ENCODE data around the gene DOCK1. TPM values are rescaled to one million over a fixed set of nuclear protein-coding genes. Genes with fewer than 3 reads are reported as not detected.
A peak's percentile ranks its signal among the peaks of the same experiment; 100 is the strongest.
"Not testable (repeated sequence)": the region's sequence is repeated elsewhere in the genome, so short reads cannot be mapped to it uniquely, and the experiment has no call there.

The DOCK1 gene
- total RNA-seq (132 TPM), polyA plus RNA-seq (33.3 TPM)

GRCh38 chr10:126904818-126905701, at the start of gene DOCK1:
Gene DOCK1, plus strand, starts transcription at chr10:126905428. Its CDS starts 90 bp downstream, at chr10:126905518.
- H3K36me3 ChIP-seq (ENCODE audit: insufficient read depth): no peaks in the 10 kb centered on the region
- peak within 1 kb of the TSS; percentile 98 for H3K4me3 ChIP-seq (ENCODE audit: low read depth, low read length)
- no peaks in the 10 kb centered on the region for H3K4me1 ChIP-seq (ENCODE audit: insufficient read depth)
- WGBS: under 1% methylated on average over 107 of the region's 108 CpGs
- peak; percentile 41 for DNase-seq (ENCODE audit: extremely low spot score)
- H3K27ac ChIP-seq (ENCODE audit: low read depth): peak within 1 kb of the TSS; percentile 71

GRCh38 chr10:126857178-126857806, 47.9 kb upstream of the DOCK1 start:
- H3K27ac ChIP-seq (ENCODE audit: low read depth): no peak overlapping the region
- no peak for DNase-seq (ENCODE audit: extremely low spot score)
- no peaks in the 10 kb centered on the region for H3K4me1 ChIP-seq (ENCODE audit: insufficient read depth)
- WGBS: 91% methylated on average over 8 of the region's 8 CpGs
- no peaks in the 10 kb centered on the region for H3K36me3 ChIP-seq (ENCODE audit: insufficient read depth)
- no peak overlapping the region for H3K4me3 ChIP-seq (ENCODE audit: low read depth, low read length)

- no peak for DNase-seq (ENCODE audit: extremely low spot score)
- Histone ChIP-seq H3K4me1 (ENCODE audit: insufficient read depth) (no peaks in the 10 kb centered on the region), H3K4me3 (ENCODE audit: low read depth, low read length) (no peak overlapping the region), H3K36me3 (ENCODE audit: insufficient read depth) (no peaks in the 10 kb centered on the region), H3K27ac (ENCODE audit: low read depth) (no peak overlapping the region)
- 84% methylated on average over 9 of the region's 9 CpGs for WGBS
These were observed 37.5 kb upstream of the DOCK1 start for GRCh38 chr10:126867567-126868365.

GRCh38 chr10:126868371-126868770, 36.9 kb upstream of the DOCK1 start:
- H3K27ac ChIP-seq (ENCODE audit: low read depth): no peak overlapping the region
- DNase-seq (ENCODE audit: extremely low spot score): no peak
- H3K4me3 ChIP-seq (ENCODE audit: low read depth, low read length): no peak overlapping the region
- 84% methylated on average over 6 of the region's 6 CpGs for WGBS
- H3K4me1 ChIP-seq (ENCODE audit: insufficient read depth): no peaks in the 10 kb centered on the region
- no peaks in the 10 kb centered on the region for H3K36me3 ChIP-seq (ENCODE audit: insufficient read depth)

- 81% methylated on average over 7 of the region's 7 CpGs for WGBS
- no peak for DNase-seq (ENCODE audit: extremely low spot score)
- H3K4me1 ChIP-seq (ENCODE audit: insufficient read depth): no peaks in the 10 kb centered on the region
- H3K36me3 ChIP-seq (ENCODE audit: insufficient read depth): no peaks in the 10 kb centered on the region
- H3K4me3 ChIP-seq (ENCODE audit: low read depth, low read length): no peak overlapping the region
- H3K27ac ChIP-seq (ENCODE audit: low read depth): no peak overlapping the region
These were observed 33.1 kb upstream of the DOCK1 start for GRCh38 chr10:126872135-126872534.

- H3K36me3 ChIP-seq (ENCODE audit: insufficient read depth): no peaks in the 10 kb centered on the region
- no peak for DNase-seq (ENCODE audit: extremely low spot score)
- no peak overlapping the region for H3K27ac ChIP-seq (ENCODE audit: low read depth)
- no peaks in the 10 kb centered on the region for H3K4me1 ChIP-seq (ENCODE audit: insufficient read depth)
- WGBS: 44% methylated on average over 3 of the region's 3 CpGs
- no peak overlapping the region for H3K4me3 ChIP-seq (ENCODE audit: low read depth, low read length)
These were observed 32.5 kb upstream of the DOCK1 start for GRCh38 chr10:126872768-126873167.

GRCh38 chr10:126876456-126876855, 28.8 kb upstream of the DOCK1 start:
- Histone ChIP-seq H3K4me3 (ENCODE audit: low read depth, low read length) (no peak overlapping the region), H3K27ac (ENCODE audit: low read depth) (no peak overlapping the region), H3K4me1 (ENCODE audit: insufficient read depth) (no peaks in the 10 kb centered on the region), H3K36me3 (ENCODE audit: insufficient read depth) (no peaks in the 10 kb centered on the region)
- DNase-seq (ENCODE audit: extremely low spot score): no peak
- 85% methylated on average over 3 of the region's 3 CpGs for WGBS

- 74% methylated on average over 2 of the region's 2 CpGs for WGBS
- no peaks in the 10 kb centered on the region for H3K36me3 ChIP-seq (ENCODE audit: insufficient read depth)
- DNase-seq (ENCODE audit: extremely low spot score): no peak
These were observed 27.8 kb upstream of the DOCK1 start for GRCh38 chr10:126877390-126877789.

GRCh38 chr10:126878594-126878993, 26.6 kb upstream of the DOCK1 start:
- Histone ChIP-seq H3K36me3 (ENCODE audit: insufficient read depth) (no peaks in the 10 kb centered on the region), H3K4me3 (ENCODE audit: low read depth, low read length) (no peak overlapping the region), H3K4me1 (ENCODE audit: insufficient read depth) (no peaks in the 10 kb centered on the region), H3K27ac (ENCODE audit: low read depth) (no peak overlapping the region)
- no peak for DNase-seq (ENCODE audit: extremely low spot score)
- whole genome bisulfite sequencing: 88% methylated on average over 10 of the region's 10 CpGs

More at GRCh38 chr10:126877390-126877789, 27.8 kb upstream of the DOCK1 start:
- Histone ChIP-seq H3K4me1 (ENCODE audit: insufficient read depth) (no peaks in the 10 kb centered on the region), H3K4me3 (ENCODE audit: low read depth, low read length) (no peak overlapping the region), H3K27ac (ENCODE audit: low read depth) (no peak overlapping the region)

- no peak overlapping the region for H3K4me3 ChIP-seq (ENCODE audit: low read depth, low read length)
These were observed 24.3 kb upstream of the DOCK1 start for GRCh38 chr10:126880926-126881325.

GRCh38 chr10:126882055-126882454, 23.2 kb upstream of the DOCK1 start:
- H3K4me3 ChIP-seq (ENCODE audit: low read depth, low read length); H3K27ac ChIP-seq (ENCODE audit: low read depth); H3K36me3 ChIP-seq (ENCODE audit: insufficient read depth); H3K4me1 ChIP-seq (ENCODE audit: insufficient read depth); DNase-seq (ENCODE audit: extremely low spot score): not testable (repeated sequence)
- 14% methylated on average over 16 of the region's 16 CpGs for WGBS

More at GRCh38 chr10:126880926-126881325, 24.3 kb upstream of the DOCK1 start:
- H3K27ac ChIP-seq (ENCODE audit: low read depth): no peak overlapping the region
- no peak for DNase-seq (ENCODE audit: extremely low spot score)
- H3K4me1 ChIP-seq (ENCODE audit: insufficient read depth): no peaks in the 10 kb centered on the region
- WGBS: 85% methylated on average over 5 of the region's 5 CpGs
- H3K36me3 ChIP-seq (ENCODE audit: insufficient read depth): no peaks in the 10 kb centered on the region

GRCh38 chr10:126888436-126888835, 16.8 kb upstream of the DOCK1 start:
- not testable (repeated sequence) for DNase-seq (ENCODE audit: extremely low spot score); H3K36me3 ChIP-seq (ENCODE audit: insufficient read depth); H3K27ac ChIP-seq (ENCODE audit: low read depth); H3K4me1 ChIP-seq (ENCODE audit: insufficient read depth); H3K4me3 ChIP-seq (ENCODE audit: low read depth, low read length)
- 79% methylated on average over 1 of the region's 1 CpG for WGBS

GRCh38 chr10:126889421-126889820, 15.8 kb upstream of the DOCK1 start:
- DNase-seq (ENCODE audit: extremely low spot score): no peak
- no peaks in the 10 kb centered on the region for H3K4me1 ChIP-seq (ENCODE audit: insufficient read depth)
- H3K36me3 ChIP-seq (ENCODE audit: insufficient read depth): no peaks in the 10 kb centered on the region
- H3K27ac ChIP-seq (ENCODE audit: low read depth): no peak overlapping the region
- WGBS: 53% methylated on average over 1 of the region's 1 CpG
- H3K4me3 ChIP-seq (ENCODE audit: low read depth, low read length): no peak overlapping the region
